B cell (primary cell): ENCODE data around the gene DHX9. TPM values are rescaled to one million over a fixed set of nuclear protein-coding genes. Genes with fewer than 3 reads are reported as not detected.

Experiments
- ATAC-seq: fragments of 200-7000 bp; cut with Tn5 transposase; one replicate; pipeline ENCODE4 v1.10.0; 2021; ENCODE audit warnings: low read depth, mild to moderate bottlenecking, moderate number of reproducible peaks, moderate library complexity
- CTCF ChIA-PET: fragments of 350-600 bp; sonication (Branson Sonifier 250); formaldehyde crosslinking; loops from one replicate; lab custom pipeline; 2021; ENCODE audit warnings: antibody characterized with exemption, inconsistent platforms; lab: Charles Lee
- POLR2A ChIA-PET: fragments of 350-600 bp; sonication (Branson Sonifier 250); formaldehyde crosslinking; loops from one replicate; lab custom pipeline; 2021; ENCODE audit warnings: antibody characterized with exemption; lab: Charles Lee
- DNase-seq: peaks from one replicate; pipeline ENCODE4 v3.0.0; 2013
- H2AFZ ChIP-seq: 2 replicates; pipeline ENCODE4 v1.6.1; 2012; ENCODE audit warnings: mild to moderate bottlenecking, low read depth, low read length; ENCODE audit not compliant: insufficient read depth, poor library complexity, severe bottlenecking
- H3K27ac ChIP-seq, 2 donors: 1 replicate in 1 of 2; 2 replicates in 1 of 2; pipeline ENCODE4 v1.5.1; 2012 to 2013; ENCODE audit warnings: low read length in 2 of 2, mild to moderate bottlenecking in 2 of 2, moderate library complexity in 1 of 2
- H3K27me3 ChIP-seq, 4 experiments: fragments of 200-600 bp in 1 of 4; sonication (generic) in 1 of 4; replicated peaks in 1 of 4; 1 replicate in 2 of 4; 2 replicates in 2 of 4; pipeline versions ENCODE4 v1.6.1 to v1.7.0; 2013 to 2016; ENCODE audit warnings: low read length in 3 of 4, mild to moderate bottlenecking in 2 of 4, mixed read lengths in 1 of 4, moderate library complexity in 1 of 4; ENCODE audit not compliant: insufficient read depth in 4 of 4, control insufficient read depth in 3 of 4; ENCODE audit errors: control extremely low read depth in 1 of 4
- H3K36me3 ChIP-seq, 2 experiments: replicated peaks in 1 of 2; 1 replicate in 1 of 2; 2 replicates in 1 of 2; pipeline versions ENCODE4 v1.6.1 to v1.7.1; 2013; ENCODE audit warnings: low read length in 1 of 2; ENCODE audit not compliant: insufficient read depth in 2 of 2, control insufficient read depth in 1 of 2; ENCODE audit errors: control extremely low read depth in 1 of 2, extremely low read depth in 1 of 2
- H3K4me1 ChIP-seq, 2 donors: fragments of 200-600 bp in 1 of 2; sonication (generic) in 1 of 2; 1 replicate in 1 of 2; 2 replicates in 1 of 2; pipeline versions ENCODE4 v1.5.1 to v1.6.1; 2013 to 2017; ENCODE audit warnings: low read length in 2 of 2; ENCODE audit not compliant: control insufficient read depth in 2 of 2, insufficient read depth in 2 of 2
- H3K4me2 ChIP-seq: replicated peaks from 2 replicates; pipeline ENCODE3; 2012; ENCODE audit warnings: mild to moderate bottlenecking, low read depth, low read length; ENCODE audit not compliant: poor library complexity, severe bottlenecking
- H3K4me3 ChIP-seq, 5 experiments: fragments of 200-600 bp in 1 of 5; sonication (generic) in 1 of 5; 1 replicate in 3 of 5; 2 replicates in 2 of 5; pipeline versions ENCODE4 v1.5.1 to v1.7.0; 2011 to 2016; ENCODE audit warnings: low read length in 4 of 5, mild to moderate bottlenecking in 4 of 5, low read depth in 2 of 5, control low read depth in 1 of 5, moderate library complexity in 1 of 5; ENCODE audit not compliant: insufficient read depth in 1 of 5; ENCODE audit errors: control extremely low read depth in 1 of 5, extremely low read depth in 1 of 5
- H3K79me2 ChIP-seq: fragments of 200-600 bp; sonication (generic); one replicate; pipeline ENCODE4 v1.6.0; 2016; ENCODE audit warnings: low read length; ENCODE audit not compliant: control insufficient read depth, insufficient read depth
- H3K9ac ChIP-seq: fragments of 200-600 bp; sonication (generic); 2 replicates; pipeline ENCODE4 v1.6.1; 2017; ENCODE audit warnings: mild to moderate bottlenecking, low read length, moderate library complexity
- H3K9me3 ChIP-seq, 3 donors: one replicate each; pipeline versions ENCODE4 v1.6.1 to v1.7.1; 2013; ENCODE audit warnings: low read length in 2 of 3; ENCODE audit not compliant: control insufficient read depth in 2 of 3, insufficient read depth in 1 of 3; ENCODE audit errors: control extremely low read depth in 1 of 3
- H4K20me1 ChIP-seq: 2 replicates; pipeline ENCODE4 v1.6.0; 2012; ENCODE audit warnings: mild to moderate bottlenecking, low read length; ENCODE audit not compliant: insufficient read depth, control insufficient read depth, poor library complexity, severe bottlenecking
- H3K27ac Mint-ChIP-seq: one replicate; pipeline ENCODE4 v1.8.0; 2021; ENCODE audit warnings: mixed read lengths
- H3K27me3 Mint-ChIP-seq: one replicate; pipeline ENCODE4 v1.8.0; 2021; ENCODE audit warnings: mixed read lengths
- H3K4me1 Mint-ChIP-seq: one replicate; pipeline ENCODE4 v1.8.0; 2021; ENCODE audit warnings: mixed read lengths
- H3K4me3 Mint-ChIP-seq: one replicate; pipeline ENCODE4 v1.8.0; 2021; ENCODE audit warnings: mixed read lengths
- H3K9me3 Mint-ChIP-seq: one replicate; pipeline ENCODE4 v1.8.0; 2022; ENCODE audit warnings: mixed read lengths; ENCODE audit not compliant: insufficient read depth
- EZH2 ChIP-seq: IDR thresholded peaks from 2 replicates; pipeline ENCODE4 v1.6.1; 2012; ENCODE audit warnings: borderline replicate concordance, low read depth, mild to moderate bottlenecking, moderate library complexity, low read length; ENCODE audit not compliant: insufficient read depth, poor library complexity, severe bottlenecking
- WGBS: methylation state at CpG from one replicate; pipeline ENCODE4 v1.1.5; 2013; ENCODE audit warnings: missing lambda C conversion rate; ENCODE audit not compliant: insufficient coverage; 5-methylcytosine and 5-hydroxymethylcytosine counted together
- intact Hi-C: fragments of 100-400 bp; cut with micrococcal nuclease; formaldehyde crosslinking; loops from one replicate; pipeline ENCODE4 v1.10.0; 2022
- polyA plus RNA-seq: library from polyadenylated mRNA; depleted of rRNA; stranded (reverse); fragments of >200 nt; gene quantifications from 2 replicates; pipeline ENCODE4 v1.2.3, GENCODE V29; 2012
- total RNA-seq, 2 donors: library from RNA; stranded (reverse); fragments of 120-200 nt in 1 of 2; gene quantifications; 1 replicate in 1 of 2; 2 replicates in 1 of 2; pipeline versions ENCODE4 v1.2.3 to v1.2.4, GENCODE V29; 2013 to 2022
- TF ChIP-seq, protein P1 (sequence below): fragments of 200-600 bp; IDR thresholded peaks from one replicate; pipeline ENCODE4 v1.8.0; 2022; ENCODE audit warnings: antibody characterized with exemption, mild to moderate bottlenecking

DHX9 gene
- total and polyA plus RNA-seq, 2 donors (not counting 1 experiment from before 2014, with no cell fraction given), result 70.6 to 213 TPM

- H2AFZ ChIP-seq, result no peak overlapping the region
- no peaks in the 10 kb centered on the region for H3K27me3 ChIP-seq
- no peak overlapping the region for H3K4me3 ChIP-seq
- ChIA-PET CTCF (no interaction called here), POLR2A (no interaction called here)
- H3K9ac ChIP-seq, result no peak overlapping the region
- DNase-seq, result no peak
- WGBS, result 94% methylated on average over 5 of the region's 11 CpGs
- no peaks in the 10 kb centered on the region for H3K79me2 ChIP-seq
- TF ChIP-seq EZH2, result no peak
- TF ChIP-seq, protein P1, sequence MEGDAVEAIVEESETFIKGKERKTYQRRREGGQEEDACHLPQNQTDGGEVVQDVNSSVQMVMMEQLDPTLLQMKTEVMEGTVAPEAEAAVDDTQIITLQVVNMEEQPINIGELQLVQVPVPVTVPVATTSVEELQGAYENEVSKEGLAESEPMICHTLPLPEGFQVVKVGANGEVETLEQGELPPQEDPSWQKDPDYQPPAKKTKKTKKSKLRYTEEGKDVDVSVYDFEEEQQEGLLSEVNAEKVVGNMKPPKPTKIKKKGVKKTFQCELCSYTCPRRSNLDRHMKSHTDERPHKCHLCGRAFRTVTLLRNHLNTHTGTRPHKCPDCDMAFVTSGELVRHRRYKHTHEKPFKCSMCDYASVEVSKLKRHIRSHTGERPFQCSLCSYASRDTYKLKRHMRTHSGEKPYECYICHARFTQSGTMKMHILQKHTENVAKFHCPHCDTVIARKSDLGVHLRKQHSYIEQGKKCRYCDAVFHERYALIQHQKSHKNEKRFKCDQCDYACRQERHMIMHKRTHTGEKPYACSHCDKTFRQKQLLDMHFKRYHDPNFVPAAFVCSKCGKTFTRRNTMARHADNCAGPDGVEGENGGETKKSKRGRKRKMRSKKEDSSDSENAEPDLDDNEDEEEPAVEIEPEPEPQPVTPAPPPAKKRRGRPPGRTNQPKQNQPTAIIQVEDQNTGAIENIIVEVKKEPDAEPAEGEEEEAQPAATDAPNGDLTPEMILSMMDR, result peak; percentile 8
- ATAC-seq, result no peak
- no peak overlapping the region for H3K4me2 ChIP-seq
- H3K9me3 ChIP-seq, result no peaks in the 10 kb centered on the region
- Mint-ChIP-seq H3K4me3 (no peak overlapping the region), H3K27ac (no peak overlapping the region), H3K27me3 (no peaks in the 10 kb centered on the region), H3K4me1 (no peaks in the 10 kb centered on the region), H3K9me3 (no peaks in the 10 kb centered on the region)
- no peaks in the 10 kb centered on the region for H4K20me1 ChIP-seq
- H3K4me1 ChIP-seq, result no peaks in the 10 kb centered on the region
- no peaks in the 10 kb centered on the region for H3K36me3 ChIP-seq
- H3K27ac ChIP-seq, result no peak overlapping the region
- intact Hi-C loops, result no loop called here
These were observed 33.0 kb upstream of the DHX9 start for GRCh38 chr1:182806015-182806678.

DNA sequence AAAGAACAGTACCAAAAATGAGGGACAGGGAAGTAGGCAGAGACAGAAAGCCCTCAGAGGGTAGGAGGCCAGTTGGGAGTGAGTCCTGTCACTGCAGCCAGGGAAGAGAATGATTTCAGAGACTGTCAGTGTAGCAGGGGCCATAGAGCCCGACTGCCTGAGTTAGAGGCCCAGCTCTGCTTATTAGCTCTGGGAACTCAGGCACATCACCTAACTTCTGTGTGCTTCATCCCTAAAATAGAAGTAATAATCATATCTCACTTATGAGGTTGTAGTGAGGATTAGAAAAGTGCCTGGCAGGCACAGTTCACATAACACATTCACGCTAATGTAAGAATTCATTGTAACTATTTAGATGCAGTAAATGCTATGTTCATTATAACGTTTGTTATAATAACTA is 31.2 kb upstream of the DHX9 start:
- Mint-ChIP-seq H3K9me3 (no peaks in the 10 kb centered on the region), H3K27ac (no peak overlapping the region), H3K4me1 (no peaks in the 10 kb centered on the region), H3K27me3 (no peaks in the 10 kb centered on the region), H3K4me3 (no peak overlapping the region)
- no peak overlapping the region for H3K9ac ChIP-seq
- H3K27ac ChIP-seq, result no peak overlapping the region
- H3K79me2 ChIP-seq, result no peaks in the 10 kb centered on the region
- ATAC-seq (no peak), DNase-seq (no peak)
- no peak overlapping the region for H2AFZ ChIP-seq
- H3K36me3 ChIP-seq, result no peaks in the 10 kb centered on the region
- ChIA-PET POLR2A (no interaction called here), CTCF (no interaction called here)
- H3K4me1 ChIP-seq, result no peaks in the 10 kb centered on the region
- intact Hi-C loops, result no loop called here
- H3K4me3 ChIP-seq, result no peak overlapping the region
- H3K4me2 ChIP-seq, result no peak overlapping the region
- no peaks in the 10 kb centered on the region for H3K9me3 ChIP-seq
- 80% methylated on average over 1 of the region's 3 CpGs for WGBS
- H3K27me3 ChIP-seq, result no peaks in the 10 kb centered on the region
- TF ChIP-seq, protein P1, result no peak
- no peak for TF ChIP-seq EZH2
- H4K20me1 ChIP-seq, result no peaks in the 10 kb centered on the region
